Bone marrow (tissue), 2 donors: Measurements from ENCODE around the gene FSIP1.

Experiments used
- DNase-seq, 2 donors: peaks; one replicate each; lab custom pipeline; 2025; lab: John Stamatoyannopoulos, UW

The FSIP1 gene

GRCh38 chr15:39684233-39684632 lies 98.4 kb downstream of the FSIP1 start:
- DNase-seq = no peak

GRCh38 chr15:39682366-39682765 lies 100.3 kb downstream of the FSIP1 start:
- DNase-seq = no peak

GRCh38 chr15:39680868-39681267 lies 101.8 kb downstream of the FSIP1 start:
- no peak for DNase-seq

GRCh38 chr15:39672666-39673065 lies 110.0 kb downstream of the FSIP1 start:
- DNase-seq = no peak

- no peak for DNase-seq
Measured at GRCh38 chr15:39672184-39672583, 110.5 kb downstream of the FSIP1 start.

GRCh38 chr15:39670687-39671086 lies 112.0 kb downstream of the FSIP1 start:
- no peak for DNase-seq

GRCh38 chr15:39669661-39670060 lies 113.0 kb downstream of the FSIP1 start:
- no peak for DNase-seq

GRCh38 chr15:39669241-39669640 lies 113.4 kb downstream of the FSIP1 start:
- no peak for DNase-seq

GRCh38 chr15:39668457-39668856 lies 114.2 kb downstream of the FSIP1 start:
- DNase-seq = no peak

GRCh38 chr15:39667382-39668127 lies 115.1 kb downstream of the FSIP1 start:
- DNase-seq = no peak

- no peak for DNase-seq
Measured at GRCh38 chr15:39666677-39667076, 116.0 kb downstream of the FSIP1 start.

- DNase-seq = no peak
Measured at GRCh38 chr15:39665629-39666250, 116.9 kb downstream of the FSIP1 start.

GRCh38 chr15:39663704-39664250 lies 118.9 kb downstream of the FSIP1 start:
- DNase-seq = no peak

GRCh38 chr15:39661776-39662175 lies 120.9 kb downstream of the FSIP1 start:
- no peak for DNase-seq

- no peak for DNase-seq
Measured at GRCh38 chr15:39658740-39659139, 123.9 kb downstream of the FSIP1 start.

- DNase-seq = no peak
Measured at GRCh38 chr15:39657668-39658067, 125.0 kb downstream of the FSIP1 start.

- DNase-seq = no peak
Measured at GRCh38 chr15:39657181-39657580, 125.5 kb downstream of the FSIP1 start.

GRCh38 chr15:39654304-39654703 lies 128.3 kb downstream of the FSIP1 start:
- no peak for DNase-seq

GRCh38 chr15:39651881-39652280 lies 130.8 kb downstream of the FSIP1 start:
- no peak for DNase-seq

GRCh38 chr15:39651295-39651694 lies 131.3 kb downstream of the FSIP1 start:
- no peak for DNase-seq

GRCh38 chr15:39649757-39650156 lies 132.9 kb downstream of the FSIP1 start:
- no peak for DNase-seq

GRCh38 chr15:39646425-39646824 lies 136.2 kb downstream of the FSIP1 start:
- DNase-seq = no peak

- no peak for DNase-seq
Measured at GRCh38 chr15:39645976-39646257, 136.7 kb downstream of the FSIP1 start.
